GM18909 (cell line): ENCODE measurements around the gene KRT36.

Source experiments
- ATAC-seq: cut with Tn5 transposase; IDR thresholded peaks from one replicate; pipeline ENCODE4 v1.9.1; 2021; ENCODE audit warnings: mild to moderate bottlenecking; ENCODE audit not compliant: unreplicated experiment, poor library complexity

KRT36 gene

DNA sequence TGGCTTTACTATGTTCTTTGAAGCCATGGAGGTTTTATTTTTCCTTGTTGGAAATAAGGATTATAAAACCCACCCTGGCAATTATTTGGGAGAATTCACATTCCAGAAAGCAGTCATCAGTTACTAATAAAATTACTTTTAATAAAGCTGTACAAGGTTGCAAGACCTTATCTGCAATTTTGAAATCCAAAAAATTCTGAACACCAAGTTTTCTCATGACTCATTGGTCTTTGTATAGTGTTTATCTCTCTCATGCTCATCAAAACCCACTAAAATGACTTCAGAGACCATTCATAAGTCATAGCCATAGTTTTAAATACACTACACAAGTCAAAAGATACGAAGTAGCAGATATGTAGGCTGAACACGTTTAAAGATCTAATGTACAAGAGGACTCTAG lies 42.9 kb downstream of the KRT36 start:
- ATAC-seq = no peak

GRCh38 chr17:41444640-41445039 lies 45.1 kb downstream of the KRT36 start:
- ATAC-seq = no peak

- no peak for ATAC-seq
Observed at GRCh38 chr17:41444186-41444585, 45.5 kb downstream of the KRT36 start.

GRCh38 chr17:41442739-41443138 lies 47.0 kb downstream of the KRT36 start:
- no peak for ATAC-seq

- ATAC-seq = no peak
Observed at GRCh38 chr17:41440531-41441033, 49.1 kb downstream of the KRT36 start, which contains the start of gene KRT38. KRT38 (minus strand) TSS chr17:41440983; CDS start chr17:41440921, 62 bp downstream.

- ATAC-seq = no peak
Observed at GRCh38 chr17:41439375-41439774, 50.3 kb downstream of the KRT36 start.

DNA sequence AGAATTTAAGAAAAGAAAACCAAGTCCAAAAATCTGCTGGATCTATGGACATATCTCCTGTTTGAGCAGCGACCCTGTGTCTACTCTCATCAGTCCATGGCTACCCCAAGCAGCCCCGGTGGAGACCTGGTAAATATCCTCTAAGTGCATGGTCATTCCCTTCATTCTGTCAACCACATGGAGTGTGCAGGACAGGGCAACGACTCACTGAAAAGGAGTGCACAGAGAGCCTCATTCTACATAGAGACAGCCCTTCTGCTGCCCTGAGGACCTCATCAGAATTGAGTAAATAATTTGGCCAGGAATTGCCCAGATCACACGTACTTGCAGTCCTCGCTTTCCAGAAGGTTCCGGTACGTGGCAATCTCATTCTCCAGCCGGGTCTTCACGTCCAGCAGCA lies 51.9 kb downstream of the KRT36 start:
- ATAC-seq = no peak

GRCh38 chr17:41437254-41437653 lies 52.5 kb downstream of the KRT36 start:
- no peak for ATAC-seq
